Endothelial cell (in vitro differentiated cells): ENCODE measurements around the gene ATG7. TPM values are rescaled to one million over a fixed set of nuclear protein-coding genes. Genes with fewer than 3 reads are reported as not detected.

Experiments used
- DNase-seq: peaks from one replicate; pipeline ENCODE4 v3.0.0; 2021; ENCODE audit warnings: low spot score
- H3K27ac Mint-ChIP-seq: one replicate; pipeline ENCODE4 v1.8.0; 2021; ENCODE audit warnings: mixed read lengths, inconsistent platforms; ENCODE audit not compliant: unreplicated experiment
- H3K27me3 Mint-ChIP-seq: one replicate; pipeline ENCODE4 v1.8.0; 2021; ENCODE audit warnings: mild to moderate bottlenecking, moderate library complexity, mixed read lengths, inconsistent platforms; ENCODE audit not compliant: unreplicated experiment
- H3K36me3 Mint-ChIP-seq: one replicate; pipeline ENCODE4 v1.8.0; 2021; ENCODE audit warnings: mild to moderate bottlenecking, low read depth, mixed read lengths, inconsistent platforms; ENCODE audit not compliant: unreplicated experiment
- H3K4me1 Mint-ChIP-seq: one replicate; pipeline ENCODE4 v1.8.0; 2021; ENCODE audit warnings: mild to moderate bottlenecking, mixed read lengths, inconsistent platforms; ENCODE audit not compliant: unreplicated experiment
- H3K4me3 Mint-ChIP-seq: one replicate; pipeline ENCODE4 v1.8.0; 2021; ENCODE audit warnings: mild to moderate bottlenecking, mixed read lengths, inconsistent platforms; ENCODE audit not compliant: unreplicated experiment
- H3K9me3 Mint-ChIP-seq: one replicate; pipeline ENCODE4 v1.8.0; 2021; ENCODE audit warnings: mixed read lengths, inconsistent platforms; ENCODE audit not compliant: unreplicated experiment
- total RNA-seq: library from RNA; stranded (reverse); fragmentation: NEBNext Ultra II Directional; extraction: Animal tissue kit (Norgen Biotek cat#: 25700); gene quantifications from one replicate; pipeline ENCODE4 v1.2.1, GENCODE V29; 2021; ENCODE audit not compliant: unreplicated experiment
- TF ChIP-seq, protein P1 (sequence below): fragments of 200-600 bp; sonication (generic); IDR thresholded peaks from one replicate; pipeline ENCODE4 v1.5.0; 2021; ENCODE audit warnings: antibody characterized with exemption; ENCODE audit not compliant: unreplicated experiment

Gene ATG7
- total RNA-seq, 1 donor from 2014 or later = 30.6 TPM

DNA sequence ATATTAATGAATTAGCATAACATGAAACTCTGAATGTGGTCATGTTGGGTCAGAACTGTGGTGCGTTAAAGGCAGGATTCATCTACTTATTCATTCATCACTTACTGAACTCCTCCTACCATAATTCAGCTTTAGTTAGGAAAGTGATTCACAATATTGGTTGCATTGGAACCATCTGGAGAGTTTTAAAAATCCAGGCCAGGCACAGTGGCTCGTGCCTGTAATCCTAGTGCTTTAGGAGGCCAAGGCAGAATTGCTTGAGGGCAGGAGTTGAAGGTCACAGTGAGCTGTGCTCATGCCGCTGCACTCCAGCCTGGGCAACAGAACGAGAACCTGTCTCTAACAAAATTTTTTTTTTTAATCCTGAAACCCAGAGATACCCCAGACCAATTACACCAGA lies 44.2 kb upstream of the ATG7 start:
- H3K4me3 Mint-ChIP-seq = no peak overlapping the region
- no peak for DNase-seq
- no peaks in the 10 kb centered on the region for H3K9me3 Mint-ChIP-seq
- H3K27ac Mint-ChIP-seq = no peak overlapping the region
- peaks cover 11% of the 10 kb centered on the region for H3K4me1 Mint-ChIP-seq
- H3K36me3 Mint-ChIP-seq = no peaks in the 10 kb centered on the region
- TF ChIP-seq, protein P1, sequence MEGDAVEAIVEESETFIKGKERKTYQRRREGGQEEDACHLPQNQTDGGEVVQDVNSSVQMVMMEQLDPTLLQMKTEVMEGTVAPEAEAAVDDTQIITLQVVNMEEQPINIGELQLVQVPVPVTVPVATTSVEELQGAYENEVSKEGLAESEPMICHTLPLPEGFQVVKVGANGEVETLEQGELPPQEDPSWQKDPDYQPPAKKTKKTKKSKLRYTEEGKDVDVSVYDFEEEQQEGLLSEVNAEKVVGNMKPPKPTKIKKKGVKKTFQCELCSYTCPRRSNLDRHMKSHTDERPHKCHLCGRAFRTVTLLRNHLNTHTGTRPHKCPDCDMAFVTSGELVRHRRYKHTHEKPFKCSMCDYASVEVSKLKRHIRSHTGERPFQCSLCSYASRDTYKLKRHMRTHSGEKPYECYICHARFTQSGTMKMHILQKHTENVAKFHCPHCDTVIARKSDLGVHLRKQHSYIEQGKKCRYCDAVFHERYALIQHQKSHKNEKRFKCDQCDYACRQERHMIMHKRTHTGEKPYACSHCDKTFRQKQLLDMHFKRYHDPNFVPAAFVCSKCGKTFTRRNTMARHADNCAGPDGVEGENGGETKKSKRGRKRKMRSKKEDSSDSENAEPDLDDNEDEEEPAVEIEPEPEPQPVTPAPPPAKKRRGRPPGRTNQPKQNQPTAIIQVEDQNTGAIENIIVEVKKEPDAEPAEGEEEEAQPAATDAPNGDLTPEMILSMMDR = no peak
- H3K27me3 Mint-ChIP-seq = peaks cover 2% of the 10 kb centered on the region

DNA sequence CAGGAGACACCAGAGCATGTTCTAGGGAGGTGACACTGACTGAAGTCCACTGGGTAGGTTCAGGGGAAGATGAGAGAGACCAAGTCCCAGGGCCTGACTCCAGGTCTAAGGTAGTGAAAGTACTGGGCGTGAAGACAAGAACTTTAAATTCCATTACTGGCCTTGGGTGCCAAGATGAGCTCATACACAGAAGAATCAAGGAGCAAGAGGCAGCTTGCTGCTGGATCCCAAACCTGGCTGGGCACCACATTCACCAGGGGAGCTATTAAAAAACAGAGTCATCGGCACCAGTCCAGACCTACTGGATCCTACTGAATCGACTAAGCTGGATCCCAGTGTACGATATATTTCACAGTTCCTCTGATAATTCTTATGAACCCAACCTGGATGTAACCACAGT lies 42.1 kb upstream of the ATG7 start:
- Mint-ChIP-seq H3K27ac (no peak overlapping the region), H3K9me3 (no peaks in the 10 kb centered on the region), H3K27me3 (no peaks in the 10 kb centered on the region), H3K4me3 (no peak overlapping the region), H3K36me3 (no peaks in the 10 kb centered on the region), H3K4me1 (peaks cover 12% of the 10 kb centered on the region)
- TF ChIP-seq, protein P1 = no peak
- DNase-seq = no peak

DNA sequence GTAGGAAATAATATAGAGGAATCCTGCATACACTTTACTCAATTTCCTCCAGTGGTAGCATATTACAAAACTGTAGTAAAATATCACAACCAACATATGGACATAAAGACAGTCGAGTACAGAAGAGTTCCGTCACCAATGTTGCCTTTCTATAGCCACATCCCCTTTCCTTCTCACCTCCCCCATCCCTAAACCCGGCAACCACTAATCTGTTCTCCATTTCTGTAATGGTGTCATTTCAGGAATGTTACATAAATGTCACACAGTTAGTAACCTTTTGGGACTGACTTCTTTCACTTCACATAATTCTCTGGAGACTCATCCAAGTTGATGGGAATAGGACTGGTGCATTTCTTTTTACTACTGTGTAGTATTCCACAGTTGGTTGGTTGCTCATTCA lies 41.4 kb upstream of the ATG7 start:
- peaks cover 10% of the 10 kb centered on the region for H3K4me1 Mint-ChIP-seq
- no peaks in the 10 kb centered on the region for H3K36me3 Mint-ChIP-seq
- TF ChIP-seq, protein P1 = no peak
- no peak overlapping the region for H3K27ac Mint-ChIP-seq
- H3K9me3 Mint-ChIP-seq = no peaks in the 10 kb centered on the region
- H3K27me3 Mint-ChIP-seq = no peaks in the 10 kb centered on the region
- H3K4me3 Mint-ChIP-seq = no peak overlapping the region
- DNase-seq = no peak

DNA sequence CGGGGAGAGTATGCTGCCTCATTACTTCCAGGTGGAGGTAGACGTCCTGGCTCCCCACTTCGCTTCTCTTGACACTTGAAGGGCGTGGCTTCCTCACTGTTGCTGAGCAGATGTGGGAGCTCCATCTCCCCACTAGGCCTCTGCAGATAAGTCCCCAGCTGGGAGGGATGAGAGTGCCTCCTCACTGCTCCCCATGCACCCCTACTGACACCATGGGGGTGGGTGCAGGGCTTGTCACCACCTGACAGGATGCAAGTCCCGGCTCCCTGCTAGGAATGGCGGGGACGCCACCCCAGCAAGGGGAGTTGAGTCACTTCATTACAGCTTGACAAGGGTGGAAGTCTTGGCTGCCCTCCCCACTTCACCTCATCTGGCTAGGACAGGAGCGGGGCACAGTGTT lies 36.8 kb upstream of the ATG7 start:
- Mint-ChIP-seq H3K9me3 (no peaks in the 10 kb centered on the region), H3K36me3 (no peaks in the 10 kb centered on the region), H3K27ac (no peak overlapping the region), H3K4me1 (peaks cover 5% of the 10 kb centered on the region), H3K27me3 (no peaks in the 10 kb centered on the region), H3K4me3 (no peak overlapping the region)
- no peak for DNase-seq
- TF ChIP-seq, protein P1 = no peak

DNA sequence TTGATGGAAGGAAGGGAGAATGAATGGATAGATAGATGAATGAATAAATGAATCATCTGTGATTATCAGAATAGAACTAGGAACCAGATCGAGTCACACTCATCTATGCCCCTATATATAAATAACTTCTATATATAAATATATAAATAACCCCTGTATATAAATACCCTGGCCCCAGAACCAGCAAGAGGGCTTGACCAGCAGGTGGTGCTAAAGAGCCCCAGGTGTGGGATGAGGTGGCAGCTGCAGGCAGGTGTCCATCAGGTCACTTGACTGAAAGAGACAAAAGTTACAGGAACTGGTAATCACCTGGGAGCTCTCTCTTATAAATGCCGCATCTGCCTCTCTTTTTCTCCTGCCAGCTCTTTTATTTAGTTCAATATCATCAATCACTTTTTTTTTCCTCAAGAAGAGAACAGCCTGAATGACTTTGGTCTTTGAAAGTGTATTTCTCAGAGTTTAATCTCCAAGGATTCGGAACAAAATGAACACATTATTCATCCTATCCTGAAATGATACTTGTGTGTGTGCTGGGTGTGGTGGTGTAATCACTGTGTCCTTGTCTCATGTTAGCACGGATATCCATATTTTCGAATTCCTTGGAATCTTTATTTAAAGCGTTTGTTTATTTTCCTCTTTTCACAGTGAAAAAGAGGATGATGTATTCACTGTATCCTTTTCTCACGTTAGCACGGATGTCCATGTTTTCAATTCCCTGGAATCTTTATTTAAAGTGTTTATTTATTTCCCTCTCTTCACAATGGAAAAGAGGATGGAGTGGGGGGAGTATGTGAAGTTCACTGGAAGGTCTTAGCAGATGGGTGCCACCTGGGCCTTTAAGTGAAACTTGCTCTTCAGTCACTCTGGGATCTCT lies 35.4 kb upstream of the ATG7 start:
- no peak overlapping the region for H3K4me3 Mint-ChIP-seq
- H3K9me3 Mint-ChIP-seq = no peaks in the 10 kb centered on the region
- no peaks in the 10 kb centered on the region for H3K36me3 Mint-ChIP-seq
- peak; percentile 75 for DNase-seq
- peak overlapping the region; percentile 82 for H3K27ac Mint-ChIP-seq
- TF ChIP-seq, protein P1 = peak; percentile 79
- no peaks in the 10 kb centered on the region for H3K27me3 Mint-ChIP-seq
- H3K4me1 Mint-ChIP-seq = peaks cover 5% of the 10 kb centered on the region
